GM19438 (cell line): Measurements from ENCODE around the gene ZBTB4.
"Not testable (repeated sequence)": the region's sequence is repeated elsewhere in the genome, so short reads cannot be mapped to it uniquely, and the experiment has no call there.

Source experiments
- ATAC-seq: cut with Tn5 transposase; IDR thresholded peaks from one replicate; pipeline ENCODE4 v1.9.1; 2021; ENCODE audit warnings: low read depth; ENCODE audit not compliant: unreplicated experiment

Gene ZBTB4

GRCh38 chr17:7496470-7497183 lies 17.2 kb upstream of the ZBTB4 start:
- no peak for ATAC-seq

- no peak for ATAC-seq
Observed at GRCh38 chr17:7495906-7496434, 16.5 kb upstream of the ZBTB4 start.

- ATAC-seq: no peak
Observed at GRCh38 chr17:7493941-7494340, 14.5 kb upstream of the ZBTB4 start.

- no peak for ATAC-seq
Observed at GRCh38 chr17:7491583-7491982, 12.2 kb upstream of the ZBTB4 start.

GRCh38 chr17:7490144-7490543 lies 10.7 kb upstream of the ZBTB4 start:
- ATAC-seq: no peak

GRCh38 chr17:7486181-7486580 lies 6.8 kb upstream of the ZBTB4 start:
- no peak for ATAC-seq

- no peak for ATAC-seq
Observed at GRCh38 chr17:7484919-7485377, 5.5 kb upstream of the ZBTB4 start.

DNA sequence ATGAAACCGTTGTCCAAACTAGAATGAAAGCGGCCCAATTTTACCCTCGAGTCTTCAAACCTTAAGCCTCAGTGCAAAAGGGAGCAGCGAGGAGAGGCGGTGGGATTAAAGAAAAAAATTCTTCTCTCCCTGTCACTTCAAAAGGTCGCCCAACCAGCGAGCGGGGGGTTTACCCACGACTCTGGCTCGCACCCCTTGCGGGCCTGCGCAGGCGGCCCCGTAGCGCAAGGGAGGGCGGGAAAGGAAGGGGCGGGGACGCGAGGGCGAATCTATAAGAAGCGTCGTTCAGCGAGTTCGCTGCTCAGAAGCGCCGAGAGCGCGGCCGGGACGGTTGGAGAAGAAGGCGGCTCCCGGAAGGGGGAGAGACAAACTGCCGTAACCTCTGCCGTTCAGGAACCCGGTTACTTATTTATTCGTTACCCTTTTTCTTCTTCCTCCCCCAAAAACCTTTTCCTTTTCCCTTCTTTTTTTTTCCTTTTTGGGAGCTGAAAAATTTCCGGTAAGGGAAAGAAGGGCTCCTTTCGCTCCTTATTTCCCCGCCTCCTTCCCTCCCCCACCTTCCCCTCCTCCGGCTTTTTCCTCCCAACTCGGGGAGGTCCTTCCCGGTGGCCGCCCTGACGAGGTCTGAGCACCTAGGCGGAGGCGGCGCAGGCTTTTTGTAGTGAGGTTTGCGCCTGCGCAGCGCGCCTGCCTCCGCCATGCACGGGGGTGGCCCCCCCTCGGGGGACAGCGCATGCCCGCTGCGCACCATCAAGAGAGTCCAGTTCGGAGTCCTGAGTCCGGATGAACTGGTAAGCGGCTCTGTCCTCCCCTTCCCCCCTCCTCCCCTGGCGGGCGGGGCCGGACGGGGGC lies 4.9 kb upstream of the ZBTB4 start, which contains the start of gene POLR2A:
POLR2A (plus strand) TSS at position 300 of the 852 bp plus-strand sequence.
- peak; percentile 54 for ATAC-seq

- ATAC-seq: peak; percentile 30
Observed at GRCh38 chr17:7483255-7484066, 4.0 kb upstream of the ZBTB4 start.

GRCh38 chr17:7482742-7483088 lies 3.3 kb upstream of the ZBTB4 start:
- not testable (repeated sequence) for ATAC-seq

DNA sequence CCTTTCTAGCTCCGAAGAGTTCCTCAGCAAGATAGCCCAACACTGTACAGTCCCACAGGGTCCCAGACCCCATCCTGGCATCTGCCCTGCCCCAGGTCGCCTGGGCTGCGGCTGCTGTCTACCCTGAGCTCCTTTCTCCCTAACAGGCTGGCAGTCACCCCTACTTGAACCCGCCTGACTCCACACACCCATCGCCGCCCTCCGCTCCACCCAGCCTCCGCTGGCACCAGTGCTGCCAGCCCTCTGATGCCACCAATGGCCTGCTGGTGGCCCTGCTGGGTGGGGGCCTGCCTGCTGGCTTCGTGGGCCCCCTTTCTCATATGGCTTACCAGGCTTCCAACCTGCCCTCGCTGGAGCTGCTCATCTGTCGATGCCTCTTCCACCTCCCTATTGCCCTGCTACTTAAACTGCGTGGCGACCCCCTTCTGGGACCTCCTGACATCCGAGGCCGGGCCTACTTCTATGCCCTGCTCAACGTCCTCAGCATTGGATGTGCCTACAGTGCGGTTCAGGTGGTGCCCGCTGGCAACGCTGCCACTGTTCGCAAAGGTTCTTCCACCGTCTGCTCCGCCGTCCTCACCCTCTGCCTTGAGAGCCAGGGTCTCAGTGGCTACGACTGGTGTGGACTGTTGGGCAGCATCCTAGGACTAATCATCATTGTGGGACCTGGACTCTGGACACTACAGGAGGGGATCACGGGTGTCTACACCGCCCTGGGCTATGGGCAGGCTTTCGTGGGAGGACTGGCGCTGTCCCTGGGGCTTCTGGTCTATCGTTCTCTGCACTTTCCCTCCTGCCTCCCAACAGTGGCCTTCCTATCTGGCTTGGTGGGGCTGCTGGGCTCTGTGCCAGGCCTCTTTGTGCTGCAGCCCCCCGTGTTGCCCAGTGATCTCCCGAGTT lies 2.7 kb upstream of the ZBTB4 start:
- ATAC-seq: not testable (repeated sequence)

GRCh38 chr17:7481275-7481674 lies 1.8 kb upstream of the ZBTB4 start, which contains the start of gene SLC35G6:
SLC35G6 (plus strand) TSS chr17:7481446; CDS start chr17:7481517, 71 bp downstream.
- ATAC-seq: not testable (repeated sequence)

DNA sequence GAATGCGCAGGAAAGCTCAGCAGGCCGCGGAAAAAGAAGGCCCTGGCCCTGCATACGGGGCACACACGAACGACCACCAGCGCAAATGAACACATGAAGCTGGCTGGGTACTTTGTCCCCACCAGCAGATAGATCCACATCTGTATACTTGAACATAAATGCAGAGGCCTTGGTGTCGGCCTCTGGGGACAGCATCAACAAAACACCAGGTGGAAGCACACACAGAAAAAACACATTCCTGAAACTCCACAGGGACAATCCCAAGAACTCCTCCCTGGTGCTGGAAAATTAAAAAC lies 606 bp upstream of the ZBTB4 start:
- ATAC-seq: no peak

DNA sequence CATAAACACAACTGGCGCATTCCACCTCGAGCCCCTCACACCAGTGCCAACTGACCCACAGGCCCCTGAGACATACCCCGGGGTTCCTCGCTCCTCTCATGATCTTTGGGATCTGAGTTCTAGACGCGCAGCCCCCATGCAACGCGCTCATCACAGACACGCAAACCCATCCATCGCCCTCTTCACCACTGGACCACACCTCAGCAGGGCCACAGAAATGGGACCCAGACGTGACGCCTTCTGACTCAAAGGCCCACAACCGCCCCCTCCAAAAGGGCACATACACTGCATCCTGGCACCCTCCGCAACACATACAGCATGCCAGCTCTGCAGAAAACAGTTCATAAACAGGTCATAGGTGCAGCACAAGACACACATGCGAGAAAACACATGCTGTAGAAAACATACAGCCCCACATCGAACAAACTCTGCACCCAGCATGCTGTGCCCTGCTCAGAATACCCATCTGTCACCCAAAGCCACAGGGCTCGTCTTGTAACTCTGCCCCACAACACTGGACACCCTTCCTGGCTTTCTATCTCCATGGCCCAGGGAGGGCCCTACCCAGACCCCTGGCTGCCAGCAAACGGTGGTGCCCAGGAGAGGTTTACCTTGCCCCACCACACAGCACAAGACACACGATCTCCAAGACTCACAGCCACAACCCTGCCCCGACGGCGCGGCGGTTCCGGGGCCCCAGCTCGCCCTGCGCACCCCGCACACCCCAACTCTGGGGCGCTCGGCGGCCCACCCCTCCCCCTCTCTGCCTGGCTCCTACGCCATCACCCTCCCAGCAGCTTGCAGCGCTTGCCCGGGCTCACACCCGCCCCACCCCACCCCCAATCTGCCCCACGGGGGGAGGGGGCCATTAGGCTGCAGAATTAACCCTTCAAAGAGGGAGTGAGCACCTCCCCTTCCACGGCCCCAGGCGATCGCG lies 887 bp downstream of the ZBTB4 start:
- ATAC-seq: no peak

GRCh38 chr17:7477392-7478275 lies 1.8 kb downstream of the ZBTB4 start:
- ATAC-seq: no peak

- ATAC-seq: no peak
Observed at GRCh38 chr17:7476951-7477350, 2.5 kb downstream of the ZBTB4 start.

DNA sequence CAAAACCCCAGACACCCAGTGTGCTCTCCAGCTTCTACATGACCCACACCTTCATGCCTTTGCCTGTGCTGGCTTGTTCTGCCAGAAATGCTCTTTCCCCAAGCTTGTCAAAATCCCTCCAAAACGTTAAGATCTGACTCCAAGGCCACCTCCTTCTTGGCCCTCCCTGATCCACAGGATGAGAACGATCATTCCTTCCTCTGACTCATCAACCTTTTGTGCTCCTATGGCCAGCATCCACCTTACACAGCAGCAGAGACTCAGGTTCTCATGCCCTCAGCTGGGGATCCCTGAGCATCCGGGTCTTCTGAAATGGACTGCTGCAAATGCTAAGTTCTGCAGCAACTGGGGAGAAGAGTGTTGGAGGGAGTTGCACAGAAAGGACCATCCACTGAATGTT lies 2.9 kb downstream of the ZBTB4 start:
- no peak for ATAC-seq
